B cell (primary cell): ENCODE data around the gene GP1BB. TPM values are rescaled to one million over a fixed set of nuclear protein-coding genes. Genes with fewer than 3 reads are reported as not detected.

Source experiments
- ATAC-seq: fragments of 200-7000 bp; cut with Tn5 transposase; one replicate; pipeline ENCODE4 v1.10.0; 2021; ENCODE audit warnings: low read depth, mild to moderate bottlenecking, moderate number of reproducible peaks, moderate library complexity
- CTCF ChIA-PET: fragments of 350-600 bp; sonication (Branson Sonifier 250); formaldehyde crosslinking; loops from one replicate; lab custom pipeline; 2021; ENCODE audit warnings: antibody characterized with exemption, inconsistent platforms; lab: Charles Lee
- POLR2A ChIA-PET: fragments of 350-600 bp; sonication (Branson Sonifier 250); formaldehyde crosslinking; loops from one replicate; lab custom pipeline; 2021; ENCODE audit warnings: antibody characterized with exemption; lab: Charles Lee
- DNase-seq: peaks from one replicate; pipeline ENCODE4 v3.0.0; 2013
- H2AFZ ChIP-seq: 2 replicates; pipeline ENCODE4 v1.6.1; 2012; ENCODE audit warnings: mild to moderate bottlenecking, low read depth, low read length; ENCODE audit not compliant: insufficient read depth, poor library complexity, severe bottlenecking
- H3K27ac ChIP-seq, 2 donors: 1 replicate in 1 of 2; 2 replicates in 1 of 2; pipeline ENCODE4 v1.5.1; 2012 to 2013; ENCODE audit warnings: low read length in 2 of 2, mild to moderate bottlenecking in 2 of 2, moderate library complexity in 1 of 2
- H3K27me3 ChIP-seq, 4 experiments: fragments of 200-600 bp in 1 of 4; sonication (generic) in 1 of 4; replicated peaks in 1 of 4; 1 replicate in 2 of 4; 2 replicates in 2 of 4; pipeline versions ENCODE4 v1.6.1 to v1.7.0; 2013 to 2016; ENCODE audit warnings: low read length in 3 of 4, mild to moderate bottlenecking in 2 of 4, mixed read lengths in 1 of 4, moderate library complexity in 1 of 4; ENCODE audit not compliant: insufficient read depth in 4 of 4, control insufficient read depth in 3 of 4; ENCODE audit errors: control extremely low read depth in 1 of 4
- H3K36me3 ChIP-seq, 2 experiments: replicated peaks in 1 of 2; 1 replicate in 1 of 2; 2 replicates in 1 of 2; pipeline versions ENCODE4 v1.6.1 to v1.7.1; 2013; ENCODE audit warnings: low read length in 1 of 2; ENCODE audit not compliant: insufficient read depth in 2 of 2, control insufficient read depth in 1 of 2; ENCODE audit errors: control extremely low read depth in 1 of 2, extremely low read depth in 1 of 2
- H3K4me1 ChIP-seq, 2 donors: fragments of 200-600 bp in 1 of 2; sonication (generic) in 1 of 2; 1 replicate in 1 of 2; 2 replicates in 1 of 2; pipeline versions ENCODE4 v1.5.1 to v1.6.1; 2013 to 2017; ENCODE audit warnings: low read length in 2 of 2; ENCODE audit not compliant: control insufficient read depth in 2 of 2, insufficient read depth in 2 of 2
- H3K4me2 ChIP-seq: replicated peaks from 2 replicates; pipeline ENCODE3; 2012; ENCODE audit warnings: mild to moderate bottlenecking, low read depth, low read length; ENCODE audit not compliant: poor library complexity, severe bottlenecking
- H3K4me3 ChIP-seq, 5 experiments: fragments of 200-600 bp in 1 of 5; sonication (generic) in 1 of 5; 1 replicate in 3 of 5; 2 replicates in 2 of 5; pipeline versions ENCODE4 v1.5.1 to v1.7.0; 2011 to 2016; ENCODE audit warnings: low read length in 4 of 5, mild to moderate bottlenecking in 4 of 5, low read depth in 2 of 5, control low read depth in 1 of 5, moderate library complexity in 1 of 5; ENCODE audit not compliant: insufficient read depth in 1 of 5; ENCODE audit errors: control extremely low read depth in 1 of 5, extremely low read depth in 1 of 5
- H3K79me2 ChIP-seq: fragments of 200-600 bp; sonication (generic); one replicate; pipeline ENCODE4 v1.6.0; 2016; ENCODE audit warnings: low read length; ENCODE audit not compliant: control insufficient read depth, insufficient read depth
- H3K9ac ChIP-seq: fragments of 200-600 bp; sonication (generic); 2 replicates; pipeline ENCODE4 v1.6.1; 2017; ENCODE audit warnings: mild to moderate bottlenecking, low read length, moderate library complexity
- H3K9me3 ChIP-seq, 3 donors: one replicate each; pipeline versions ENCODE4 v1.6.1 to v1.7.1; 2013; ENCODE audit warnings: low read length in 2 of 3; ENCODE audit not compliant: control insufficient read depth in 2 of 3, insufficient read depth in 1 of 3; ENCODE audit errors: control extremely low read depth in 1 of 3
- H4K20me1 ChIP-seq: 2 replicates; pipeline ENCODE4 v1.6.0; 2012; ENCODE audit warnings: mild to moderate bottlenecking, low read length; ENCODE audit not compliant: insufficient read depth, control insufficient read depth, poor library complexity, severe bottlenecking
- H3K27ac Mint-ChIP-seq: one replicate; pipeline ENCODE4 v1.8.0; 2021; ENCODE audit warnings: mixed read lengths
- H3K27me3 Mint-ChIP-seq: one replicate; pipeline ENCODE4 v1.8.0; 2021; ENCODE audit warnings: mixed read lengths
- H3K4me1 Mint-ChIP-seq: one replicate; pipeline ENCODE4 v1.8.0; 2021; ENCODE audit warnings: mixed read lengths
- H3K4me3 Mint-ChIP-seq: one replicate; pipeline ENCODE4 v1.8.0; 2021; ENCODE audit warnings: mixed read lengths
- H3K9me3 Mint-ChIP-seq: one replicate; pipeline ENCODE4 v1.8.0; 2022; ENCODE audit warnings: mixed read lengths; ENCODE audit not compliant: insufficient read depth
- CTCF ChIP-seq: fragments of 200-600 bp; IDR thresholded peaks from one replicate; pipeline ENCODE4 v1.8.0; 2022; ENCODE audit warnings: antibody characterized with exemption, mild to moderate bottlenecking
- EZH2 ChIP-seq: IDR thresholded peaks from 2 replicates; pipeline ENCODE4 v1.6.1; 2012; ENCODE audit warnings: borderline replicate concordance, low read depth, mild to moderate bottlenecking, moderate library complexity, low read length; ENCODE audit not compliant: insufficient read depth, poor library complexity, severe bottlenecking
- WGBS: methylation state at CpG from one replicate; pipeline ENCODE4 v1.1.5; 2013; ENCODE audit warnings: missing lambda C conversion rate; ENCODE audit not compliant: insufficient coverage; 5-methylcytosine and 5-hydroxymethylcytosine counted together
- intact Hi-C: fragments of 100-400 bp; cut with micrococcal nuclease; formaldehyde crosslinking; loops from one replicate; pipeline ENCODE4 v1.10.0; 2022
- polyA plus RNA-seq: library from polyadenylated mRNA; depleted of rRNA; stranded (reverse); fragments of >200 nt; gene quantifications from 2 replicates; pipeline ENCODE4 v1.2.3, GENCODE V29; 2012
- total RNA-seq, 2 donors: library from RNA; stranded (reverse); fragments of 120-200 nt in 1 of 2; gene quantifications; 1 replicate in 1 of 2; 2 replicates in 1 of 2; pipeline versions ENCODE4 v1.2.3 to v1.2.4, GENCODE V29; 2013 to 2022

GP1BB gene
- total and polyA plus RNA-seq, 2 donors (not counting 1 experiment from before 2014, with no cell fraction given): 0.31 TPM; not detected in 1

GRCh38 chr22:19740586-19740985, 17.2 kb downstream of the GP1BB start:
- Histone ChIP-seq H3K9me3 (no peaks in the 10 kb centered on the region), H3K36me3 (no peaks in the 10 kb centered on the region), H3K4me3 (no peak overlapping the region), H3K9ac (no peak overlapping the region), H3K4me2 (no peak overlapping the region), H3K27ac (no peak overlapping the region), H3K27me3 (no peaks in the 10 kb centered on the region), H3K79me2 (no peaks in the 10 kb centered on the region), H4K20me1 (no peaks in the 10 kb centered on the region), H3K4me1 (no peaks in the 10 kb centered on the region), H2AFZ (no peak overlapping the region)
- Mint-ChIP-seq H3K9me3 (no peaks in the 10 kb centered on the region), H3K4me3 (no peak overlapping the region), H3K4me1 (no peaks in the 10 kb centered on the region), H3K27me3 (no peaks in the 10 kb centered on the region), H3K27ac (no peak overlapping the region)
- intact Hi-C loops: no loop called here
- POLR2A ChIA-PET: no interaction called here
- DNase-seq (no peak), ATAC-seq (no peak)
- WGBS: 85% methylated on average over 14 of the region's 15 CpGs
- no peak for TF ChIP-seq CTCF
- no peak for TF ChIP-seq EZH2
- CTCF ChIA-PET: interaction anchor here (0.8 kb wide), 1 partner anchor 10 kb away, joined by 3 read pairs; no protein-coding TSS in a partner anchor

- Histone ChIP-seq H3K9me3 (no peaks in the 10 kb centered on the region), H3K4me3 (no peak overlapping the region), H3K9ac (no peak overlapping the region), H4K20me1 (no peaks in the 10 kb centered on the region), H3K36me3 (no peaks in the 10 kb centered on the region), H3K79me2 (no peaks in the 10 kb centered on the region), H3K4me2 (no peak overlapping the region), H2AFZ (no peak overlapping the region), H3K4me1 (no peaks in the 10 kb centered on the region), H3K27me3 (no peaks in the 10 kb centered on the region), H3K27ac (no peak overlapping the region)
- Mint-ChIP-seq H3K4me3 (no peak overlapping the region), H3K27ac (no peak overlapping the region), H3K9me3 (no peaks in the 10 kb centered on the region), H3K27me3 (no peaks in the 10 kb centered on the region), H3K4me1 (no peaks in the 10 kb centered on the region)
- intact Hi-C loops: no loop called here
- DNase-seq: no peak
- POLR2A ChIA-PET: no interaction called here
- no peak for TF ChIP-seq CTCF
- TF ChIP-seq EZH2: no peak
- whole genome bisulfite sequencing: 94% methylated on average over 5 of the region's 7 CpGs
- no peak for ATAC-seq
- CTCF ChIA-PET: interaction anchor here (0.8 to 1.4 kb wide), 2 partner anchors 10 to 11 kb away, joined by 3 read pairs; no protein-coding TSS in a partner anchor
Observed at GRCh38 chr22:19741053-19741452, 17.7 kb downstream of the GP1BB start.
